ENCODE results near the gene RDH5. TPM values are rescaled to one million over a fixed set of nuclear protein-coding genes. Genes with fewer than 3 reads are reported as not detected.

RDH5 gene
- total RNA-seq, 1 experiment from 2014 or later = 12.6 TPM

- Histone ChIP-seq H3K4me1 (replicated peaks; ENCODE audit: insufficient read depth) (peaks cover 30% of the 10 kb centered on the region), H3K27ac (peak overlapping the region; percentile 84), H4K20me1 (ENCODE audit: insufficient read depth) (peaks cover 30% of the 10 kb centered on the region), H3K9me3 (ENCODE audit: insufficient read depth, low read depth) (no peaks in the 10 kb centered on the region), H3K4me2 (peak overlapping the region; percentile 83), H3F3A (ENCODE audit: insufficient read depth, low read depth) (peaks cover 47% of the 10 kb centered on the region; the same call in 1 of the 2 replicates), H3K79me2 (ENCODE audit: low read depth) (peaks cover 21% of the 10 kb centered on the region), H3K4me3 (peak overlapping the region; percentile 100), H3K9me2 (ENCODE audit: insufficient read depth) (no peaks in the 10 kb centered on the region), H2AFZ (peak overlapping the region; percentile 84), H3K27me3 (ENCODE audit: insufficient read depth, low read depth) (no peaks in the 10 kb centered on the region), H3K36me3 (ENCODE audit: low read depth) (peaks cover 11% of the 10 kb centered on the region; the same call in 1 of the 2 replicates)
- intact Hi-C loops (cut with micrococcal nuclease; ENCODE audit: unreplicated experiment) = loop anchor here (10.0 kb wide), 1 partner anchor 733 kb away; no protein-coding TSS in a partner anchor
- BruUV-seq (replicated peaks) = TSS peak; percentile 46
- CTCF ChIA-PET = no interaction called here
- TF ChIP-seq EZH2 (IDR thresholded peaks at IDR 0.05; ENCODE audit: low read depth) (no peak), CTCF (conservative IDR thresholded peaks at IDR 0.05) (no peak)
- DNase-seq = peak; percentile 53 to 61
- POLR2A ChIA-PET (ENCODE audit: unreplicated experiment) = no interaction called here
Measured at GRCh38 chr12:55727643-55728185, 7.5 kb downstream of the RDH5 start.

GRCh38 chr12:55728186-55728938, 8.2 kb downstream of the RDH5 start:
- Histone ChIP-seq H3K4me2 (peak overlapping the region; percentile 83), H3K36me3 (ENCODE audit: low read depth) (peaks cover 11% of the 10 kb centered on the region; the same call in 1 of the 2 replicates), H3K27me3 (ENCODE audit: insufficient read depth, low read depth) (no peaks in the 10 kb centered on the region), H3K4me3 (peak overlapping the region; percentile 100), H3K79me2 (ENCODE audit: low read depth) (peaks cover 21% of the 10 kb centered on the region), H3K4me1 (replicated peaks; ENCODE audit: insufficient read depth) (peaks cover 30% of the 10 kb centered on the region), H4K20me1 (ENCODE audit: insufficient read depth) (peaks cover 30% of the 10 kb centered on the region), H3F3A (ENCODE audit: insufficient read depth, low read depth) (peaks cover 41% of the 10 kb centered on the region; the same call in 1 of the 2 replicates), H2AFZ (peak overlapping the region; percentile 84), H3K27ac (peak overlapping the region; percentile 84), H3K9me3 (ENCODE audit: insufficient read depth, low read depth) (no peaks in the 10 kb centered on the region), H3K9me2 (ENCODE audit: insufficient read depth) (no peaks in the 10 kb centered on the region)
- peak; percentile 43 to 61 for DNase-seq
- CTCF ChIA-PET = no interaction called here
- no TSS peak for BruUV-seq (replicated peaks)
- POLR2A ChIA-PET (ENCODE audit: unreplicated experiment) = interaction anchor here (1.3 kb wide), 1 partner anchor 10 kb away, joined by 7 read pairs; no protein-coding TSS in a partner anchor
- TF ChIP-seq CTCF (conservative IDR thresholded peaks at IDR 0.05) (no peak), EZH2 (IDR thresholded peaks at IDR 0.05; ENCODE audit: low read depth) (no peak)
- intact Hi-C loops (cut with micrococcal nuclease; ENCODE audit: unreplicated experiment) = loop anchor here (10.0 kb wide), 1 partner anchor 734 kb away; no protein-coding TSS in a partner anchor

- H3K36me3 ChIP-seq (ENCODE audit: low read depth) = peaks cover 11% of the 10 kb centered on the region; the same call in 1 of the 2 replicates
- peak within 1 kb of the TSS; percentile 84 for H2AFZ ChIP-seq
- H3K9me3 ChIP-seq (ENCODE audit: insufficient read depth, low read depth) = no peaks in the 10 kb centered on the region
- intact Hi-C loops (cut with micrococcal nuclease; ENCODE audit: unreplicated experiment) = loop anchor here (10.0 kb wide), 1 partner anchor 734 kb away; no protein-coding TSS in a partner anchor
- H3F3A ChIP-seq (ENCODE audit: insufficient read depth, low read depth) = peaks cover 34% of the 10 kb centered on the region; the same call in 1 of the 2 replicates
- peak within 1 kb of the TSS; percentile 83 for H3K4me2 ChIP-seq
- no peaks in the 10 kb centered on the region for H3K27me3 ChIP-seq (ENCODE audit: insufficient read depth, low read depth)
- H3K4me1 ChIP-seq (replicated peaks; ENCODE audit: insufficient read depth) = peaks cover 22% of the 10 kb centered on the region
- POLR2A ChIA-PET (ENCODE audit: unreplicated experiment) = interaction anchor here (0.6 to 1.3 kb wide), 2 partner anchors 10 to 204 kb away, joined by 3 to 7 read pairs; no protein-coding TSS in a partner anchor
- H3K9me2 ChIP-seq (ENCODE audit: insufficient read depth) = no peaks in the 10 kb centered on the region
- H4K20me1 ChIP-seq (ENCODE audit: insufficient read depth) = peaks cover 30% of the 10 kb centered on the region
- H3K27ac ChIP-seq = peak within 1 kb of the TSS; percentile 84
- DNase-seq = peak; percentile 73 to 80
- TF ChIP-seq EZH2 (IDR thresholded peaks at IDR 0.05; ENCODE audit: low read depth) = no peak
- peak within 1 kb of the TSS; percentile 100 for H3K4me3 ChIP-seq
- H3K79me2 ChIP-seq (ENCODE audit: low read depth) = peaks cover 21% of the 10 kb centered on the region
- TSS peak; percentile 75 for BruUV-seq (replicated peaks)
- CTCF ChIA-PET = interaction anchor here (0.6 to 1.5 kb wide), 5 partner anchors 8 to 1883 kb away, joined by 3 to 21 read pairs (median 5); no protein-coding TSS in a partner anchor
Measured at GRCh38 chr12:55728939-55729818, 9.0 kb downstream of the RDH5 start, which contains the start of gene CD63. Gene CD63, minus strand, starts transcription at chr12:55729009. Its CDS starts 668 bp downstream, at chr12:55728341.
